GM18870 (cell line): ENCODE data around the gene KREMEN2.
"Not testable (repeated sequence)": the region's sequence is repeated elsewhere in the genome, so short reads cannot be mapped to it uniquely, and the experiment has no call there.

Experiments used
- ATAC-seq: cut with Tn5 transposase; IDR thresholded peaks from one replicate; pipeline ENCODE4 v1.9.1; 2021; ENCODE audit warnings: moderate library complexity; ENCODE audit not compliant: unreplicated experiment

KREMEN2 gene, protein sequence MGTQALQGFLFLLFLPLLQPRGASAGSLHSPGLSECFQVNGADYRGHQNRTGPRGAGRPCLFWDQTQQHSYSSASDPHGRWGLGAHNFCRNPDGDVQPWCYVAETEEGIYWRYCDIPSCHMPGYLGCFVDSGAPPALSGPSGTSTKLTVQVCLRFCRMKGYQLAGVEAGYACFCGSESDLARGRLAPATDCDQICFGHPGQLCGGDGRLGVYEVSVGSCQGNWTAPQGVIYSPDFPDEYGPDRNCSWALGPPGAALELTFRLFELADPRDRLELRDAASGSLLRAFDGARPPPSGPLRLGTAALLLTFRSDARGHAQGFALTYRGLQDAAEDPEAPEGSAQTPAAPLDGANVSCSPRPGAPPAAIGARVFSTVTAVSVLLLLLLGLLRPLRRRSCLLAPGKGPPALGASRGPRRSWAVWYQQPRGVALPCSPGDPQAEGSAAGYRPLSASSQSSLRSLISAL

GRCh38 chr16:2963723-2964474 is at the start of gene KREMEN2:
TSS of gene KREMEN2 (plus strand) at chr16:2964275. CDS start at chr16:2964521, 246 bp downstream.
- no peak for ATAC-seq

DNA sequence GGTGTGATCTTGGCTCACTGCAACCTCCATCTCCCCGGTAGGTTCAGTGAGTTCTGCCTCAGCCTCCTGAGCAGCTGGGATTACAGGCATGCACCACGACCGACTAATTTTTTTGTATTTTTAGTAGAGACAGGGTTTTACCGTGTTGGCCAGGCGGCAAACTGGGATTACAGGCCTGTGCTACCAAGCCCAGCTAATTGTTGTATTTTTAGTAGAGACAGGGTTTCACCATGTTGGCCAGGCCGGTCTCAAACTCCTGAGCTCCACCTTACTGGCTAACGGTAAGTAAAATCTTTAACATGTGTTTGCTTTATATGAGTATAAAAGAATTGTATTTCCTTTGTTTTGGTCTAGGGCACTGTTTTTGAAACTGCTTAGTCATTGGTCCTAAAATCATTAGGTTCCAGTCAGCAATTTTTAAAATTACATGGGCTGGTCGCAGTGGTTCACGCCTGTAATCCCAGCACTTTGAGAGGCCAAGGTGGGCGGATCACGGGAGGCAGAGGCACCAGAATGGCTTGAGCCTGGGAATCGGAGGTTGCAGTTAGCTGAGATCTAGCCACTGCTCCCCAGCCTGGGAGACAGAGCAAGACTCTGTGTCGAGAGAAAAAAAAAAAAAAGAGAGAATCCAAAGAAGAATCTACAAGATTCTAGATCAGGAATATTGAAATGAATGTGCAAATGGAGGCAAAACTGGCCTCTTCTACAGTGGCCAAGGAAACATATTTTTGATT is 48.7 kb upstream of the KREMEN2 start:
- no peak for ATAC-seq

GRCh38 chr16:2919511-2920255 is 44.4 kb upstream of the KREMEN2 start:
- no peak for ATAC-seq

GRCh38 chr16:2923481-2923880 is 40.6 kb upstream of the KREMEN2 start:
- ATAC-seq, result no peak

DNA sequence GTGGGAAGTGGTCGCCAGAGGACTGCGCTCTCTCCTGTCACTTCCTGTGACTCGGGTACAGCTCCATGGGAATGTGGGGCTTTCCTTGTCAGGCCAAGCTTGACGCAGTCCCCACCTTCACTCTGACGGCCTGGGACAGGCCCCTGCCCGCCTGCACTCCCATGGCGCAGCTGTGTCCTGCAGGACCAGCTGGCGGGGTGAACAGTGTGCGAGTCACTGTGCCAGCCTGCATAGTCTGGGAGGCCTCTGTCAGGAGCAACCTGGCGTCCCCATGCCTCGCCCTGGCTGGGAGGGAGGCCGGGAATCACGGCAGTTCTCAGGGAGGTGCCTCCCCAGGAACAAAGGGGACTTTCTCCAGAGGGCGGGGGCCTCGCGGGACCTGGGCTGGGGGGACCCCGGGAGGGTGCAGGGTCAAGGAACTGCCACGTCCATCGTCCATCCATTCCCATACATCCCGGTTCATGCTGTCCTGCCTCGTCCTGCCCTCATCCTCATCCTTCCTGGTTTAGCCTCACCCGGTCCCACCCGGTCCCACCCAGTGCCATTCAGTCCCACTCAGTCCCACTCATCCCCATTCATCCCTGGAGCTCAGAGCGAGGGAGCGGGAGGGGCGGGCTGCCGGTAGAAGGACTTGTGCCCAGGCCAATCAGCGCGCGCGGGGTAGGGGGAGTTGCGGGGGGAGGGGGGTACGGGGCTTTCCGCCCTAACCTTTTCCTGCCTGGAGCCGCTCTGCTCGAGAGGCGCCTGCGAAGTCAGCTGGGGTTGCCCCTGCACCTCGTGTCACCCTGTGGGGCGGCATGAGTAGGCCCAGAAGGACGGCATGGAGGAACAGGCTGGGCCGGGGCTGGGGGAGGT is 38.9 kb upstream of the KREMEN2 start:
- no peak for ATAC-seq

GRCh38 chr16:2925951-2926649 is 38.0 kb upstream of the KREMEN2 start:
- ATAC-seq, result no peak

GRCh38 chr16:2926650-2926999 is 37.5 kb upstream of the KREMEN2 start:
- no peak for ATAC-seq

GRCh38 chr16:2927010-2927646 is 36.9 kb upstream of the KREMEN2 start:
- ATAC-seq, result no peak

DNA sequence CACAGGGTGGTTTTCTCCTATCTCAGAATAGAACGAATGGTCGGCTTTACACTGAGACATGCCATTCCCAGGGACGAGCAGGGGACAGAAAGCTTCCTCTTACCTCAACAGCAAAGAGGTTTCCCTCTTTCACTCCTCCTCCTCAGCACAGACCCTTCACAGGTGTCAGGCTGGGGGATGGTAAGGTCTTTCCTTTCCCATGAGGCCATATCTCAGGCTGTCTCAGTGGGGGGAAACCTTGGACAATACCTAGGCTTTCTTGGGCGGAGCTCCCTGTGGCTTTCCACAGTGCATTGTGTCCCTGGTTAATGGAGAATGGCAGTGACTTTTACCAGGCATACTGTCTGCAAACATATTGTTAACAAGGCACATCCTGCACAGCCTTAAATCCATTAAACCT is 35.9 kb upstream of the KREMEN2 start:
- ATAC-seq, result not testable (repeated sequence)

DNA sequence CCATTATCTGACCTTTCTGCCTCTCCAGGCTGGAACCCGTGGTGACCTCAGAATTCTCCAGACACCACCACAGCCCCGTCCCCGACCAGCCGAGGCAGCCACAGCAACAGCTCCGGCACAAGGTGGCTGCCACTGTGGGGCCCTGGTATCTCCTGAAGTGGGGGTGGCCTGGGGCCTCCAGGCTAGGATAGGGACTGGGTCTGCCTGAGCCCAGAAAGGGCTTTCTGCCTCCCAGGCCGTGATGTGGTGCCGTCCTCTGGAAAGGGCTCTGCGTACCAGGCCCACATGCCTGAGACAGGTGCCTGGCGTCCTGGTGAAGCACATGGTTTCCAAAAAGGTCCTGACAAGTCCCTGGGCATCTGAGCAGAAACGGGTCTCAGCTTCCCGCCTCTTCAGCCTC is 35.3 kb upstream of the KREMEN2 start:
- ATAC-seq, result no peak

DNA sequence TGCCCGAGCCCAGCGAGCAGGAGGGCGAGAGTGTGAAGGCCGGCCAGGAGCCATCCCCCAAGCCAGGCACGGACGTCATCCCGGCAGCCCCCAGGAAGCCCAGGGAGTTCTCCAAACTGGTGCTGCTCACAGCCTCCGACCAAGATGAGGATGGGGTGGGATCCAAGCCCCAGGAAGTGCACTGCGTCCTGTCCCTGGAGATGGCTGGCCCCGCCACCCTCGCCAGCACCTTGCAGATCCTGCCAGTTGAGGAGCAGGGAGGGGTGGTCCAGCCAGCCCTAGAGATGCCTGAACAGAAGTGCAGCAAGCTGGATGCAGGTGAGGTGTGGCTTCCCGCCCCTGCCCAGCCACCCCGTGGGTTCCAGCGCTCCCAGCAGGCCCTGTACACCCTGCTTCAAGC is 34.4 kb upstream of the KREMEN2 start:
- ATAC-seq, result no peak

DNA sequence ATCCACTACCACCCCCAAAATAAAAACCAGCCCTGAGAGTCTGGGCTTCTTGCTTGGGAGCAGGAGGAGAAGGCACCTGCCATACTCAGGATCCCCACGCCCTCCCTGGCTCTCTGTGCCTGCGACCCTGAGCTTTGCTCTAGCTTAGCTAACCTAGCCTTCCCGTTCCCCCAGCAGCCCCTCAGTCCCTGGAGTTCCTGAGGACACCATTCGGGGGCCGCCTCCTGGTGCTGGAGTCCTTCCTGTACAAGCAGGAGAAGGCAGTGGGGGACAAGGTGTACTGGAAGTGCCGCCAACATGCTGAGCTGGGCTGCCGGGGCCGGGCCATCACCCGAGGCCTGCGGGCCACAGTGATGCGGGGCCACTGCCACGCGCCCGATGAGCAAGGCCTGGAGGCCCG is 33.8 kb upstream of the KREMEN2 start:
- no peak for ATAC-seq

- not testable (repeated sequence) for ATAC-seq
Observed at GRCh38 chr16:2931231-2931914, 32.7 kb upstream of the KREMEN2 start.

DNA sequence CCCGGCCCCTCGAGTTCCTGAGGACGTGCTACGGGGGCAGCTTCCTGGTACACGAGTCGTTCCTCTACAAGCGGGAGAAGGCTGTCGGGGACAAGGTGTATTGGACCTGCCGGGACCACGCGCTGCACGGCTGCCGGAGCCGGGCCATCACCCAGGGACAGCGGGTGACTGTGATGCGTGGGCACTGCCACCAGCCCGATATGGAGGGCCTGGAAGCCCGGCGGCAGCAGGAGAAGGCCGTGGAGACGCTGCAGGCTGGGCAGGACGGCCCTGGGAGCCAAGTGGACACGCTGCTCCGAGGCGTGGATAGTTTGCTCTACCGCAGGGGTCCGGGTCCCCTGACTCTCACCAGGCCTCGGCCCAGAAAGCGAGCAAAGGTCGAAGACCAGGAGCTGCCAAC is 30.9 kb upstream of the KREMEN2 start:
- ATAC-seq, result no peak

DNA sequence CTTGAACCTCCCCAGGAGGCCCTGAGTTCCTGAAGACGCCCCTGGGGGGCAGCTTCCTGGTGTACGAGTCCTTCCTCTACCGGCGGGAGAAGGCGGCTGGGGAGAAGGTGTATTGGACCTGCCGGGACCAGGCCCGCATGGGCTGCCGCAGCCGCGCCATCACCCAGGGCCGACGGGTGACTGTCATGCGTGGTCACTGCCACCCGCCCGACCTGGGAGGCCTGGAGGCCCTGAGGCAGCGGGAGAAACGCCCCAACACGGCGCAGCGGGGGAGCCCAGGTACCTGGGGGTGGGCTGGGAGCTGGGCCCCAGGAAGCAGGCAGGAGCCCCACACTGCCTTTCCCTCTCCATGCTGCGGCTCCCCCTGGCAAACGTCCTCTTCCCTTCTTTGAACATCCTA is 30.4 kb upstream of the KREMEN2 start:
- ATAC-seq, result no peak

- ATAC-seq, result no peak
Observed at GRCh38 chr16:2934450-2934849, 29.6 kb upstream of the KREMEN2 start.

GRCh38 chr16:2936436-2937011 is 27.6 kb upstream of the KREMEN2 start:
- no peak for ATAC-seq

DNA sequence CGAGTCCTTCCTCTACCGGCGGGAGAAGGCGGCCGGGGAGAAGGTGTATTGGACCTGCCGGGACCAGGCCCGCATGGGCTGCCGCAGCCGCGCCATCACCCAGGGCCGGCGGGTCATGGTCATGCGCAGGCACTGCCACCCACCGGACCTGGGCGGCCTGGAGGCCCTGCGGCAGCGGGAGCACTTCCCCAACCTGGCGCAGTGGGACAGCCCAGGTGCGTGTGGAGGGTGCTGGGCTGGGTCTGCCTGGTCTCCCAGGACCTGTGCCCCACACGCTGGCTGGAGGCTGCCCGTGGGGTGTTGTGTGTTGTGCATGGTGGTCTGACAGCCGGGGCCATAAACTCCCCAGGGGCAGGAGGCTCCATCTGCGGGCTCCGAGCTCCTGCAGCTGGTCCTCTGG is 26.9 kb upstream of the KREMEN2 start:
- no peak for ATAC-seq
